Epidermal melanocyte (primary cell): Measurements from ENCODE around the gene TRHDE.

ENCODE experiments used
- DNase-seq: peaks from one replicate; pipeline ENCODE4 v3.0.0; 2011; ENCODE audit warnings: low spot score; ENCODE audit not compliant: insufficient read length

TRHDE gene

DNA sequence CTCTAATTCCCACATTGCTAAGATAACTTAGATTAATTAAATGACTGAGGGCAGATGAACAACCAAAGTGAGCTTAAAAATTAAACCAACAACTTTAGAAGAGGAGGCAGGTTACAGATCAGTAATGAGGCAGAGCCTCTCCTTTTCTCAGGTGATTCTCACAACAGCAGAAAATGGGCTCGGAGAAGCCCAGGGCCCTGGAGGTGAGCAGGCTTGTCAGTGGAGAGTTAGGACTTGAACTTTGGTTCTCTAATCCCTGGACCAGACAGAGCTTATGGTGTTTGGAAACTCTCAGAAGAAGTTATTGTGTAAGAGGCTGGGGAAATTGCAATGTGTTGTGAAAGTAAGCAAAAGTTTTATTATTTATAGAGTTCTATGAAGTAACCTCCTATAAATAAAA, 2.8 kb downstream of the TRHDE start:
- no peak for DNase-seq

- DNase-seq, result no peak
These were observed 3.4 kb downstream of the TRHDE start for GRCh38 chr12:72275526-72275925.

DNA sequence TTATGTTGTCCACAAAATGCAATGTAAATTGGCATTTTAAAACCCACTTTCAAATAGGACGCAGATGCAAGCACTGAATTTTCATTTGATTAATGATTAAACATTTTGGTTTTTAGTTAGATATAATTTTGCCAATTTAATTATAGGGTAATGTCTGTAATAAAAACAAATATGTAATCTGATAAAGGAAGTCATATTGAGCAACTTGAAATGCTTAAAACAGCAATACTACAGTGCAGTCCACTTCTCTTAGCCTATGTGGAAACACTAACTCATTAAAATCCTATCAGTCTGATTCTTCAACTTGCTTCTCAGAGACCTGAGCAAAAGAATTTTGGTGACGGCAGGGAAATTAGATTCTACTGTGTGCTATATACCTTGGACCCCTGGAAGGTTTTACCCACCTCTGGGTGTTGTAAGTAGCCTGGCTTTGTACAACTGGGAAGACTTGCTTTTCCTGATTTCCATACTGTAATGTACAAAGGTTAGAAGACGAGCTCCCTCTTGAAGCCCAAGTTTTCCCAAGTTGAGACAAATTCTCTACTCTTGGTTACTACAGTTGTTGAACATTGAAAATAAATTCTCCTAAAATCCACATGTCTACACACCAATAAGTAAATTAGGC, 4.1 kb downstream of the TRHDE start:
- DNase-seq, result no peak

DNA sequence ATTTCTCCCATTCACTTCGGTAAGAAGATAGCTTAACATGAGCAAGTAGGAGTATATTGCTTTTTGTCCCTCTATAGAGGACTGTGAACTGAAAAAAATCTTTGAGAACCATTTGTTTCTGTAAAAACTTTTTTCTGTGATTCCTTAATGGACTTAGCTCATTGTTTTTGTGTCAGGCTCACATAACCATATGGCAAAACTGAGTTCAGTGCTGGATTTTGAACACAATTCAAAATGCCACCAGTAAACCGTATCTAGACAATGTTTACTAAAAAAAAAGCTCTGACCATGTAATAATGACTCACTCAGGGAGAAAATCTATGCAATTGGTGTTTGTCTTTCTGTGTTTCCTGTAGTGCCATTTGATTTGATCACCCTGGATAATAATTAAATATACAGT, 5.2 kb downstream of the TRHDE start:
- no peak for DNase-seq

GRCh38 chr12:72278894-72279293, 6.7 kb downstream of the TRHDE start:
- no peak for DNase-seq

DNA sequence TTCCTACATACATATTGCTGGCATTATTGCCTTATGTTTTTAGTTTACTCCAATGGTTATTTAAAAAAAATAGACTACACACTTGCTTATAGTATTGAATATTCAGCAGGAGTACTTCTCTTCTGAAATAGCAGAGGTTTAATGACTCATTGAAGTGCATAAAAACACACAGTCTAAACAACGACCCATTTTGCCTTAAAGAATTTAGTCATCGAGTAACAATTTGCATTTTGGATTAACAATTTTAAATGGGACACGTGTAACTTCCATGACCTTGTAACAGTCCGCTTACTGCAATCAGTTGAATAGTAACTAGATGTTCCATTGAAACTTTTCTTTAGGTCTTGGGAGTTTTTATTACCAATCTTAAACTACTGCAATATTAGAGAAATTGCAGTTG, 9.0 kb downstream of the TRHDE start:
- DNase-seq, result no peak

GRCh38 chr12:72282721-72283120, 10.6 kb downstream of the TRHDE start:
- no peak for DNase-seq

GRCh38 chr12:72285861-72286260, 13.7 kb downstream of the TRHDE start:
- DNase-seq, result no peak

GRCh38 chr12:72286526-72286925, 14.4 kb downstream of the TRHDE start:
- no peak for DNase-seq

DNA sequence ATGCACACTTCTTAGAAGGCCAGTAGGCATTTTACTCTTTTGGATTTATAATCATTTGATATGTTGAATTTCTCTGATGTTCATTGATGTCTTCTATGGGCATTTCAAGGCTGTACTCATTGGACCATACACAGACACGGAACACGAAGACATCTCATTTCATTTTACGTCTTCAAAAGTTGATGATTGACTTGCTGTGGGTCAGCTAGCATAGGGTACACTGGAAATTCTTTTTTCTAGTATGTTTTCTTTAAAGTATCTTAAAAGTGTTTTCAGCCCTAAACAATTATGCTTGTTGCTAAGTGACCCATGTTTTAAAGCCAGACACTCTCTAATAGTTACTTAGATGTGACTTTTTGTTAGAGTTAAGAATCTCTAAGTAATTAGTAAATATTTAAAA, 16.3 kb downstream of the TRHDE start:
- no peak for DNase-seq

DNA sequence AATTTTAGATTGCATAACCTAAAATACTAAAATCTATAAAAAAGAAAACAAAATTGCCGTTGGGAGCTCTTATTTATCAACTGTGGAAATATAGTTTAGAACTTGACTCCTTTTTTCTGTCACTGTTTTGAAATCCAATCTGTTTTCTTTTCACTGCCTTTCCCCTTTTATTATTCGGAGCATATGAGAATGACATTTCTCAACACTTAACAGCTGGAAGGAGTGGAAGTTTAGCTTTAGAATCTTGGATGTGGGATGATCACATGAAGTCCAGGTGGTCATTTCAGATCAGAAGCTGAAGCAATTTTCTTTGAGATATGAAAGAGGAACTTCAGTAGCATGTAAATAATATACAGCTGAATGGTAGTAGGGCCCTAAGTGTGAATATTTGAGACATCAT, 16.7 kb downstream of the TRHDE start:
- no peak for DNase-seq

GRCh38 chr12:72289633-72290032, 17.5 kb downstream of the TRHDE start:
- no peak for DNase-seq

DNA sequence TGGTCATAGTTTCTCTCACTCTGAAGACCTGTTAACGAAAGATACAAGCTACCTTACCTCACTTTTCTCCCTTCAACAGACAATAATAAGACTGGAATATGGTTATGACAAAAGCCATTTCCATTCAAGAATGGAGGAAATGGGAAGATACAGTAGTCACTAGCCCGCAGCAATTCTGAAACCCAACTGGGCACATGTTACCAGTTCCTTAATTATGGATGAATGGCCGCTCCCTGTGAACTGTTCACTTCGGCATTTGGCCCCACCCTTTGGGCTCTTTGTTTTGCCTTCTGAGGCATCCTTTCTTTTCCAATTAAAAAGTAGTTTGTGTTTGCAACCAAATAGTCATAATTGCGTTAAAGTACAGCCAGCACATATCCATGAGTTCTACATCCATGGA, 19.0 kb downstream of the TRHDE start:
- no peak for DNase-seq

- no peak for DNase-seq
These were observed 21.5 kb downstream of the TRHDE start for GRCh38 chr12:72293701-72294100.

GRCh38 chr12:72295101-72295500, 22.9 kb downstream of the TRHDE start:
- no peak for DNase-seq

GRCh38 chr12:72295744-72296143, 23.6 kb downstream of the TRHDE start:
- DNase-seq, result no peak

- no peak for DNase-seq
These were observed 24.2 kb downstream of the TRHDE start for GRCh38 chr12:72296389-72296788.

GRCh38 chr12:72297666-72298065, 25.5 kb downstream of the TRHDE start:
- no peak for DNase-seq

DNA sequence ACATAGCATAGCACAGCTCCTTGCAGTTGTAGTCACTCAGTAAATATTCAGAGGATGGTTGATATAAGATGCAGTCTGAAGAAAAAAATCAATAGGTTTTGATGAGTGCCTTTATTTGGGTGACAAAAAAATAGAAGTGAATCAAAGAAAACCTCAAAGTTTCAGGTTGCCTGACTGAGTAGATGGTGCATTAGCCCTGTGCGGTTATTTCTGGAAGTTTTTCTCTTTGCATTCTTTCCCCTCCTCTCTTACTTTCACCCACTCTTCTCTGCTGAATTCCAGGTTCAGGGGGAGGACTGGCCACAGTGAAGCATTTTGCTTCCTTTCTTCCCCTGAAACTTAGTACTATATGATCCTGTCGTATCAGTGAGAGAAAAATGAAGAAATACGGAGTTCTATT, 28.6 kb downstream of the TRHDE start:
- no peak for DNase-seq

- DNase-seq, result no peak
These were observed 32.6 kb downstream of the TRHDE start for GRCh38 chr12:72304751-72305150.

- no peak for DNase-seq
These were observed 35.1 kb downstream of the TRHDE start for GRCh38 chr12:72307229-72307628.

- DNase-seq, result no peak
These were observed 39.8 kb downstream of the TRHDE start for GRCh38 chr12:72311946-72312345.

DNA sequence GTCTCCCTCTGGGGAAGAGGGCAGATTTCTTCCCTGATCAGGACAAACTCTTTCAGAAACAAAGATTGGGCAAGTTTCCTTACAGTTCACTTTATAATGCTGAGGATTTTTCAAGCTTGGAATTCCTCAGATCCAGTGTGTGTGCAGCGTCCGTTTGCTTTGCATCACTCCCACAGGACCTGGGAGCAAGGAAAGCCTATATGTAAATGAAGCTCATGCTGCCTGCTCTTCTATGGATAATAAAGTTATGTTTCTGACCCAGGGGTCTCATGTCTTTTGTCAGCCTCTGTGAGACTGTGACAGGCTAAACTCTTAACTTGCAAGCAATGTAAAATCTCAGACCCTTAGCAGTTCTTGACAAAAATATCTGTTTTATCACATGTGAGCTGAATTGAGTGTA, 41.6 kb downstream of the TRHDE start:
- no peak for DNase-seq

GRCh38 chr12:72315858-72316257, 43.7 kb downstream of the TRHDE start:
- DNase-seq, result no peak
